GM19023 (cell line): Measurements from ENCODE around the gene SLC43A2.
"Not testable (repeated sequence)": the region's sequence is repeated elsewhere in the genome, so short reads cannot be mapped to it uniquely, and the experiment has no call there.

Source experiments
- ATAC-seq: cut with Tn5 transposase; IDR thresholded peaks from one replicate; pipeline ENCODE4 v1.9.1; 2021; ENCODE audit warnings: mild to moderate bottlenecking, moderate library complexity; ENCODE audit not compliant: unreplicated experiment

The SLC43A2 gene

DNA sequence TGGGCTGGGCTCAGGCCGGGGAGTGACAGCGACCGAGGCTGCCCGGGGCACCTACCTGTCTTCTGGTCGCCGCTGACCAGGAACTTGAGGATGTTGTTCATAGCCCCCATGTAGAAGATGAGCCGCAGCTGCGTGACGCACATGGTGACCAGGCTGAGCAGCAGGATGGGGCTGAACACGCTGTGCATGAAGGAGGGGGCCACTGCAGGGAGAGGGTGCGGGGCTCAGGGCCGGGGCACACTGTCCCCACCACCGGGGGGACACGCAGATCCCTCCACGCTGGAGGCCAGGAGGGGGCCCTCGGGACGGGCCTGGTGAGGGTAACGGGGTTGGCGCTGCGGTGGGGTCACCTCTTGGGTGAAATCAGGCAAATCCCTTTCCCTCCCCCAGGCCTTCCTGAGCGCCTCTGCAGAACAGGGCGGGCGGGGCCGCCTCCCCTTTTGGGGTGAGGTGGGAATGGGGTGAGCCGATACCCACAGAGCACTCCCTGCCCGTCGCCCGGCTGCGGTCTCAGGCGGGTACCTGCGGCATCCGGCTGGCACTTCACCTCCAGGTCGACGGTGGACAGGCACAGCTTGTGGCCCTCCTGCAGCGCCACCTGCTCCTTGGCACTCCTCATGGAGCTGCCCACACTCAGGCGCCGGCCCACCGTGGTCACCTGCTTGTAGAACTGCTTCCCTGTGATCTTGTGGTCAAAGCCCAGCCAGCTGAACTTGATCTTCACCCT is 37.7 kb downstream of the SLC43A2 start:
- no peak for ATAC-seq

DNA sequence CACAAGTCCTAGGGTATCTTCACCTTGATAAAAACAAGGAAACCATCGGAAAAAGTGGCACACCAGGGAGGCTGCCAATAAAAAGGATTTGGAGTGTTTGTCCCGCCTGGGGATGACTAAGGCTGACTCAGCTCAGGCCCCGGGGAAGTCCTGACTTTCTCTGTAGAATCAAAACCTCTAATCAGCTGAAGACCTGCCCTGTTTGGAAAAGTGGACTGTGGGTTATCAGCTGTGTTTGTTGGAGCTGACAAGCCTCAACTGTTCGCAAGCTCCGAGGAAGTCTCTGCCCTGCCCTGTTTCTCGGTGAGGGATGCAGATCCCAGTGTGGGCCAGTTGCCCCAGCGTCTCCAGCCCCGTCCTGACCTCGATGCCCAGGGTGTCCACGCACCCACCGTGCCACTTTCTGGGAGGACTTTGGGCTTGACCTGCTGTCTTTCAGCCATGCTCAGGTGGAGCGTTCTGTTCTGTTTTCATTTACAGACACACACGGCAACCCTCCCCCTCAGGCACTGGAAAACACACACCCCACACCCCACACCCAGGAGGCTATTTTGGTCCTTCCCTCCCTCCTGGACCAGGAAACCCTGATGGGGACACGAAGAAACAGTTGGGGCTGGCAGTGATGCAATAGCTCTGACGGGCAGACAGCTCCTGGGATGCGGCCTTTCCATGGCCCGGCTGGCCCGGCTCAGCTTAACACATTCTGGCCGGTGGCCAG is 38.4 kb downstream of the SLC43A2 start:
- ATAC-seq = no peak

DNA sequence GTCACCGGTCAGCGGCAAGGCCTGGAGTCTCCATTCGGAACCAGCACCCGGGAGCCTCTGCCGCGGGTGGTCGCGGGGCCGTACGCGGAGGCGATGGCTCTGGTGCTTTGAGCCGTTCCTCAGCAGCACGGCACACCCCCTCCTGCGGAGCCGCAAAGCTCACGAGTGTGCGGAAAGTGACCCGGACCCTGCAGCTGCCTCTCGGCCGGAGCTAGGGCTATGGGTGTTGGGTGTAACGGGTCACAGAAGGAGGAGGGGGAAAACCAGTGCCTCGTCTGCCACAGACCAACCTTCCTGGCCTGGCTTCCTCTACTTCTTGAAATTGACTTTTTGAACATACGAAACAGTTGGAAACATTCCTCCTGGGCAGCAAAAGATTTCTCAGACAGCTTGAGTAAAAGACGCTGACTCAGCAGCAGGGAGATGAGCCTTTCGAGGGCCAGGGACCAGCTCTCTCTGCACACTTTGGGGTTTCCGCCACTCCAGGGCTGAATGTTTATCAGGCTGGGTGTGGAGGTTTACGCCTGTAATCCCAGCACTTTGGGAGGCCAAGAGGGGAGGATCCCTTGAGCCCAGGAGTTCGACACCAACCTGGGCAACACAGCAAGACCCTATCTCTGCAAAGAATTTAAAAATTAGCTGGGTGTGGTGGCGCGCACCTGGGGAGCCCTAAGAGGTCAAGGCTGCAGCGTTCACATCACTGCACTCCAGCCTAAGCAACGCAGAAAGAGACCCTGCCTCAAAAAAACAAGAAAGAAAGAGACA is 39.6 kb downstream of the SLC43A2 start:
- no peak for ATAC-seq

DNA sequence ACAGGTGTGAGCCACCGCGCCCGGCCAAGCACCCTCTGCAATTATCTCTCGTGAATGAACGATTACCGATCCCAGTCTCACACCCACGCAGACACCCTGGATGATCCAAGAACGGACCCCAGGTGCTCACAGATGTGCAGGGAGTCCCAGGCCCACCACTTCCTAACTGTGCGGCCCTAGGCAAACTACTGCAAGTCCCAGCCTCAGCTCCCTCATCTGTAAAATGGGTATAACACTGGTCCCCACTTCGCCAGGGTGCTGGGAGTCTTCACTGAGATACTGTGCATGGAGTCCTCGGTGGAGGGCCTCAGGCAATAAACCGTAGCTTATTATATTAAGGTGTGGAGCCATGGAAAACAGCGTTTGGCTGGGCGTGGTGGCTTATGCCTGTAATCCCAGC is 44.5 kb downstream of the SLC43A2 start:
- ATAC-seq = no peak

DNA sequence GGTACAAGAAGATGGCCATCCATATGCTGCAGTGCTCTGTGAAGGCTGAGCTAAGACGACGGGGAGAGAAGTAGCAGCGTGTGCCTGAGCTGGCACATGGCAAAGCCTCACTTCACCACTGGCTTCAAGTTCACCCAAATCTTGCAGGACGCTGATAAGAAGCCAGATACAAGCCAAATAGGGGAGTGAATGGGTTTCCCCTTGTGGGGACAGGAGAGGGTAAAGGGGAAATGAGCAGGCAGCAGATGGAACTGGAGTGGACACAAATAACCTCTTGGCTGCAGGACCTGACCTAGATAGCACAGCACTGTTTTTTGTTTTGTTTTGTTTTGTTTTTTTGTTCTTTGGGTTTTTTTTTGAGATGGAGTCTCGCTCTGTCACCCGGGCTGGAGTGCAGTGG is 45.1 kb downstream of the SLC43A2 start:
- ATAC-seq = no peak

DNA sequence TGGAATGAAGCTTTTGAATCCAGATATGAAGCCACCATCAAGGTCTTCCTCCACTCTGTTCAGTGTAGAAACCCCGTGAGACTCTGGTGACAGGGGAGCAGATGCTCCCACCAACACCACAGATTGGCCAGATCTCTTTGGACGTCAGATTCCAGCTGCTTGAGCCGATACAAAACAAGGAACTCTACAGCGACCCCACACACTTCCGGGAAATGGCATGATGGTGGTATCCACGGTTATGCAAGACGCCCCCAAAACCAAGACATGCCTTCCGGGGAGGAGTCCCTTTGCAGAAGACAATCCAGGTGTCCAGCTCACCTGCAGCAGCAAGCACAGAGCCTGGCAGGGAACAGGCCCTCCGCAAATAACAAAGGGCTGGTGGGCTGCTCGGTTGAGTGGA is 46.3 kb downstream of the SLC43A2 start:
- ATAC-seq = no peak

DNA sequence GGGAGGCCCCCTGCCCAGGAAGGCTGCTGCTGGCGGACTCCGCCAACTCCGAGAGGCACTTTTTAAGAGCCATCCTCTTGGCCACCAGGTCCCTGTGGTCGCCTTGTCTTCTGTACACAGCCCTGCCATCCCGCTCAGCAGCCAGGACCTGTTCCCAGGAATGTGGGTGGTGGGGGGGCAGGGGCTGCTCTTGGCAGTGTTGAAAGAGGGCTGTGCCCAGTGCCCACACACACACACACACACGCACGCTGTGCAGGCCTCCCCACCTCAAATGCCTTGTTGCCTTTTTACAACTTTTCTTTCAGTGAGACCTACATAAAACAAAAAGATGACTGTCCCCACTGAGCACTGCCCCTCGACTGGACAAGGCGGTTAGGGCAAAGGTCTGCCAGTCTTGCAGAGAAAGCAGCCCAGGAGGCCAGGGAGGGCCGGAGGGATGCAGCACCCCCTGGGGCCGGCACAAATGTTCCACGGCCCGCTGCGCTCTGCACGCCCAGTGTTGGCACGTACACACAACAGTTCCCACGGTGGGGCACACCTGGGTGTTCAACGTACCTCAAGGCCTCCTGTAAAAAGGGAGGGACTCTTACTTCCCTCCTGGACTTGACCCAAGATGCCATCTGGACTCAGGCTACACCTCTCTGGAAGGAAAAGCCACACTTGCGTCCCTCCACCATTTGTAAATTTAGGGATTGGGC is 47.5 kb downstream of the SLC43A2 start:
- ATAC-seq = no peak

DNA sequence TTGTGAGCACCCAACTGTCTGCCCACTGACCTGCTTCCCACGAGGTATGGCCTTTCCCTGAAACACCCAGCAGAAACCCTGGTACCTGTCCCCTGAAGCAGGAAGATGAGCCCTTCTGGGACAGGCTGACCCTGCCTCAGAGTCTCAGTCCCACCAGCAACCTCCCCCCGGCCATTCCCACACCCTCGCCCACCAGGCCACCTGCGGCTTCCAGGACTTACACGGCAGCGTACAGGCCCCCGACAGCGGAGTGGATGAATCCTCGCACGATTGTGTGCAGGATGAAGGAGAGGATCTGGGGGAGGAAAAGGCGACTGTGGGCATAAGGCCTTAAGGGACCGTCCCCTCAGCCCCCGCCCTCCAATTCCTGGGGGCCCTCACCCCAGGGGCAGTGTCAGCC is 50.6 kb downstream of the SLC43A2 start:
- ATAC-seq = no peak

DNA sequence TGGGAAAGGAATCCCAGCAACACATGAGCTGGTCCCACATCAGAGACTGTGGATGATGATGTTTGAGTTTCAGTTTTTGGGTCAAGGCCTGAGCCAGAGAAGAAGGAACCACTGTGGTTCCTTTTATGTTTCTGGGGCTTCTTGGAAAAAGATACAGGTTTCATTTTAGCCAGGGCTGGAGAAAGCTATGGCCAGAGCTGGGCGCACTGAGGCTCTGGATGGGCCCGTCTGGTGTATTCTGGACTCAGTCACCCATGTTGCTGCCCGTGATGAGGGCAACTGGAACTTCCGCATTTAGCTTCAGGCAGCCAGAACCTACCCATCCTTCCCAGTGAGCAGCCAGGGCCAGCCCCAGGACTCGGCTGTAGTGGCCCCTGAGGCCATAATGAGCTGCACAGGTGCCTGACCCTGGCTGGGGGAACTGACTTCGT is 51.0 kb downstream of the SLC43A2 start:
- no peak for ATAC-seq

DNA sequence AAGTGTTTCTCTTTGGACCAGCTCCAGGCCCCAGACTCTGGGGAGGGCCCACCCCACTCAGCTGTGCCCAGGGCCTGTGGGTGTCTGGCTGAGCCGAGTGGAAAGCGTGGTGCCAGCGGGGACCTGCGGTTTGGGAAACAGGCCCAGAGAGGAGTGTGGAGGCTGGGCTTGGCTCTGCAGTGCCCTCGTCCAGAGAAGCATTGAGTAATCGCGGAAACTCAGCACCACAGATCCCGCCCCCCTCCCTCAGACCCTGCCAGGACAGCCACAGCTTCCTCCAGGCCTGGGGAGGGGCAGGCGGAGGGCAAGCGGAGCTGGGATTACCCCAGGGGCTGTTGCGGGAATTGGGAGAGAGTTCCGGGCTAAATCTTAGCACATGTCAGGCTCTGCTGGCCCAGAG is 51.5 kb downstream of the SLC43A2 start:
- ATAC-seq = no peak

DNA sequence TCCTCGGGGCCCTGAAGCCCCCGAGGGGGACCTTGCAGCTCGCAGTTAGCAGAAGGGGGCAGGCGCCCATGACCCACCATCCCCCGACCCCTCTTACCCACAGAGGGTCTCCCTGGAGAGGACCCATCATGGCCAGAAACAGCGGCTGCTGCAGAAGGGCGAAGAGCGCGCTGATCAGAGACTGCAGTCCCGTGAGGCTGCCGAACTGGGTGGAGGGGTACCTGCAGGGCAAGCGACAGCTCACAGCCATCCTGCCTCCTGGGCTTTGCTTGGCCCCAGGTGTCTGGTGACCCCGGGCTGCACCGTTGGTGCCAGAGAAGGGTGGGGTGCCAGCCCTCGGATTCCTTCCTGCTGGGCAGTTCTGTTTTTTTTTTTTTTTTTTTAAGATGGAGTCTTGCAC is 52.1 kb downstream of the SLC43A2 start:
- no peak for ATAC-seq

DNA sequence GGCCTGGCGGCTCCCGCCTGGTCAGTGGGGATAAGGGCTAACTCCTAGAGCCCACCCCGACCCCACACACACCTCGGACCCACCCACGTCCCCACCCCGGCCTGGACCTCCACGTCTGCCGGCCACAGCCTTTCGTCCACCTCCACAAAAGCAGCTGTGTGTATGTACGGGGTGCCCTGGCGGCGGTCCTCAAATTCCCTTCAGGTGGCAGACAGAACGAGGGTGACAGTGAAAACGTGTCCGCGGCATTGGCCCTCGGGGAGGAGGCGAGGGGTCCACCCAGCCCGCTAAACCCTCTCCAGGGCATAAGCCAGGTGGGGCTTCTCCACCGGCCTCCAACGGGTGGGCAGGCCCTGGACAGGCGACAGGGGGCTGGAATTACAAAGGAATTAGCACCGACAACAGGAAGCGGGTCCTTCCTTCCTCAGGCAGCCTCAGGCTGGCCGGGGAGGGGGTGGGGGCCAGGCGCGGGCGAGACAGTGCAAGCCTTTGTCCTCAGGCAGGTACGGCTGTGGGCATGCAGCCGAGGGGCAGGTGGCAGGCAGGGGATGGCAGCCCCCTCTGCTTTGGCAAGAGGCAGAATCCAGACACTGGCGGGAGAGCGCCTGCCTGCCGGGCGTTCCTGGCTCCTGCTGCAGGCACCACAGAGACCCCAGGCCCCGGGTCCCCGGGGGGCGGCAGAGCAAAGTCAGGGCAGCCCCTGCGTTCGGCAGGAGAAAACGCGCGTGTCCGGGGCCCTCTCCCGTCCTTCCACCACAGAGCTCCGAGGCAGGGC is 53.8 kb downstream of the SLC43A2 start:
- ATAC-seq = no peak

DNA sequence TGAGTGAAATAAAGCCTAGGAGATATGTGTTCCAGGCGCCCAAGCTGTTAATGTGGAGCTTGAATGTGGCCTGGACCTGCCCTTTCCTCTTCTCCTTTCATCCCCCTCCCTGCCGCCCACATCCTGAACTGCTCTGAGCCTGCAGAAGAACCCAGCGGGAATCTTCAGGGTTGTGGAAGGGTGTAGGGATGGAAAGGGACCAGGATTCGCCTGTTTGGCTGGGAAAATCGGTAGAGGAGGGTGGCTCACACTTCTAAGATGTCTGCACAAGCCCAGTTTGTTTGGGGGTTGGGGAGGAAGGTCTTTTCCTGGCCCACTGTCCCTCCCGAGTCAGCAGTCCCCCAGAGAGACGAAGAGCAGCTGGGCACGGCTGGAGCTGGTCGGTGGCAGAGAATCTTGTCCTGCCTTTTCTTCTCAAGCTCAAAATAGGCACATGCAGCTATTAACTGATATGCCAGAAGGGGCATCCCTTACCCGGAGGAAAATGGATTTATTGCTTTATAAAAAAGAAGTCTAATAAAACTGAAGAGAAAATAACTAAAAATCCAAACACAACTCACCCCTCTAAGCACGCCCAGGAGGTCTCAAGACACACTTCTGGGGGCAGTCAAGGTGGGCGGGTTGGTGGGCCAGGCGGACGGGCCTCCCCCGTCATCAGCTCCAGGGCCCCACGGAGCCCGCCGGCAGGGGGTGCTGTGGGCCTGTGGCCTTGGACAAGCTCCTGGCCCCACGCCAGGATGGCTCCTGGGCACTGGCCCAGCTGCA is 54.5 kb downstream of the SLC43A2 start:
- ATAC-seq = no peak

DNA sequence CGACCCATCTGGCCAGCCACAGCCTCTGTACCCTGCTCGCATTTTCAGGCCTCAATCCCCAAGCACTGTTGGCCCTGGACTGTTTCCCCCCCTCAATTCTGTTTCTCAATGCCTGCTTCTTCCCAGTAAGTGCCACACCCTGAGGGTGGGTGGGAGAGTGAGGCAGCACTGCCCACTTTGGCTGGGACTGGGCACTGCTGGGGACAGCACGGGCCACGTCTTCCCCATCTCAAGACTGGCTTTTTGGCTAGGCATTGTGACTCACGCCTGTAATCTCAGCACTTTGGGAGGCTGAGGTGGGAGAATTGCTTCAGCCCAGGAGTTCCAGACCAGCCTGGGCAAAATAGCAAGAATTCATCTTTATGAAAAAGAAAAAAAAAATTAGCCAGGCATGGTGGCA is 56.0 kb downstream of the SLC43A2 start:
- ATAC-seq = not testable (repeated sequence)

DNA sequence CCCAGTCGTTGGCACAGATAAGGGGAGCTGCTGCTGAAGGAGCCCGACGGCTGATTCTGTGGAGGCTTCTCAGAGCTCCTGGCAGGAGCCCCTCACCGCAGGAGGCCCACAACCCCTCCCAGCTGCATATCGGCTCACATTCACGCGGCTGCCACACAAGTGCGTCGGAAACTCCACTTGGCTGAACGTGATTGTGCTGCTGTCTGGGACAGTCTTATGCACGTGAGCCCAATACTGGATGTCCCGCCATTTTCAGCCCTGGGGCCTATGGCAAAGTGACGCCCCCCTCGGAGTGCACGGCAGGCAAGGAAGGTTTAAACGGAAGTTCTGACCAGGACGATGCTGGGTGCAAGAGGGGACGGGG is 57.3 kb downstream of the SLC43A2 start:
- ATAC-seq = no peak

DNA sequence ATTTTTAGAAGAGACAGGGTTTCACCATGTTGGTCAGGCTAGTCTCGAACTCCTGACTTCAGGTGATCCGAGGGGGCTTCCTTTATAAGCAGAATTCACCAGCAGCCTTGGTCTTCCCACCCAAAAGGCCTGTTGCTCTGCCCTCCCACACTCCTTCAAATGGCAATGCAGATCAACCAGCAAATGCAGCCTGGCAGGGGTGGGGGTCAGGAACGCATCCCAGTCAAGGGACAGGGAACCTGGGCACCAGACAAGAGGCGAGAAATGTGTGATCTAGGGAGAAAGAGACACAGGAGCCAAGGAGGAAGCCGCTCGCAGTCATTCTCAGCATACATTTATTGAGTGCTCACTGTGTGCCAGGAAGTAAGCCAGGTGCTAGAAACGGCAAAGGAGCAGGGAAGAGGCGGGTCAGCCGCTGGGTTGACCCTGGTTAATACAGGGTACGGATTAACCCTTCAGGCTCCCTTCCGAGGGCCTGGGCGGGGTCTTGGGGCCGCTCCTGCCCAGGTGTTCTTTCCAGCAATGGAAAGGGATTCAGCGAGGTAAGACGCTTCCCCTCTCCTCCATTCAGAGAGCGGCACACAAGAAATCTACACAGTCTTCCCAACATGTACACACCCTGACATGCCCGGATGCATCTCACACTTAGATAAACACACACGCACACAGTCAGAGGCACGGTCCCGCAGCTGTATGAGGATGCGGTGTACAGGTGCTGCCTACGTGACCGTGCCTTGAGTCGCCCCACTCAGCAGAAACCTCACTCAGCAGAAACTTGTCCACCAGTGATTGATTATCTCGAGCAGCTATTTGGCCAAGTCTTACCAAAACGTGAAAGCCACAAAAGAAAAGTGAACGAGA is 59.5 kb downstream of the SLC43A2 start:
- ATAC-seq = no peak

DNA sequence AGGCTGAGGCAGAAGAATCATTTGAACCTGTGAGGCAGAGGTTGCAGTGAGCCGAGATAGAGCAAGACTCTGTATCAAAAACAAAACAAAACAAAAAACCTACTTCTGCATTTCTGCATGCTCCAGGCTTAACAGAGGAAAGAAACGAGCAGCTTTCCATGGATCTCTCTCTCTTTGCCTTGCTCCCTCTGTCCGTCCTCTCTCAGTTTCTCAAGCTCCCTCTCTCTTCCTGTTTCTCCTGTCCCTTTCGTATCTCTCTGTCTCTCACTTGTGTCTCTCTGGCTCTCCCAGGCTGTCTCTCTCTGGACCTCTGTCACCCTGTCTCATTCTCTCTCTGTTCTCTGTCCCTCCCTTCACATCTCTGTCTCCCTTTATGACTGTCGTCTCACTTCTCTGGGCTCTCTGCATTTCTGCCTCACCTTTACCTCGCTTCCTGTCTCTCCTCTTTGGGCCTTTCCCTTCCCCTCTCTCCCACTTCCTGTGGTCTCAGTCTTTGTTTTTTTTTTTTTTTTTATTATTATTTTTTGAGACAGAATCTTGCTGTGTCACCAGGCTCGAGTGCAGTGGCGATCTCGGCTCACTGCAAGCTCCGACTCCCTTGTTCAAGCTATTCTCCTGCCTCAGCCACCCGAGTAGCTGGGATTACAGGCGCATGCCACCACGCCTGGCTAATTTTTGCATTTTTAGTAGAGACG is 62.0 kb downstream of the SLC43A2 start:
- ATAC-seq = no peak

DNA sequence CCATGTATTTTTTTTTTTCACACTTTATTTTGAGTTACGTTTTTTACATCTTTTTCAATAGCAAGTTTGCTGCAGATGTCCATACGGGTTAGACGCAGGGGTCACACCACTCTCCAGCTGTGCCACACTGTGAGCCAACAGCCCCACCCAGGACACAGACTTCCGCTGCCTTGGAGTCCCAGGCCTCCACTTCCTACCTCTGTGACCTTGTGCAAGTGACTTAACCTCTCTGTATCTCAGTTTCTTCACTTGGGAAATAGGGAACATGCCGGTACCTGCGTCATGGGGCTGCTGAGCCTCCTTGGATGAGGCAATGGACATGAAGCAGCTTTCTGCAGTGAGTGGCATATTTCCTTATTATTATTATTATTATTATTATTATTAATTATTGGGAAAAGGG is 62.8 kb downstream of the SLC43A2 start:
- no peak for ATAC-seq
